ENCODE measurements around the gene RARB. TPM values are rescaled to one million over a fixed set of nuclear protein-coding genes. Genes with fewer than 3 reads are reported as not detected.
A peak's percentile ranks its signal among the peaks of the same experiment; 100 is the strongest.

Gene RARB
- total RNA-seq, 4 donors from 2014 or later: 13.1 to 45.8 (median 25.3) TPM

- 17 to 20% methylated on average over 3 to 4 of the region's 4 CpGs for WGBS, 2 donors (ENCODE audit: low coverage in 1 of 2)
Measured at GRCh38 chr3:25508901-25509300, 80.8 kb downstream of the RARB start.

GRCh38 chr3:25510797-25511196, 82.7 kb downstream of the RARB start:
- Histone ChIP-seq H3K9me3 (no peaks in the 10 kb centered on the region), H3K36me3 (no peaks in the 10 kb centered on the region), H3K4me3 (no peak overlapping the region), H3K4me1 (peaks cover 14 to 70% (median 28%) of the 10 kb centered on the region in 3 donors), H3K27me3 (no peaks in the 10 kb centered on the region), H3K27ac (peak overlapping the region in 2 of 4 donors; percentile 72 to 91)
- no peak for ATAC-seq
- TF ChIP-seq CTCF (IDR thresholded peaks at IDR 0.05) (no peak), POLR2A (IDR thresholded peaks at IDR 0.05) (no peak), POLR2AphosphoS5 (IDR thresholded peaks at IDR 0.05) (no peak)
- WGBS, 2 donors (ENCODE audit: low coverage in 1 of 2): 93% methylated on average over 2 of the region's 2 CpGs; no CpG with 5 or more reads in 1 of the 2 donors

More at GRCh38 chr3:25508901-25509300, 80.8 kb downstream of the RARB start:
- peak overlapping the region; percentile 72 to 91 (median 84) for H3K27ac ChIP-seq
- H3K36me3 ChIP-seq: no peaks in the 10 kb centered on the region
- no peak overlapping the region for H3K4me3 ChIP-seq
- TF ChIP-seq POLR2AphosphoS5 (IDR thresholded peaks at IDR 0.05) (peak; percentile 60), CTCF (IDR thresholded peaks at IDR 0.05) (no peak)
- peaks cover 7 to 58% (median 26%) of the 10 kb centered on the region in 3 donors for H3K4me1 ChIP-seq
- ATAC-seq: peak; percentile 87
- no peaks in the 10 kb centered on the region for H3K9me3 ChIP-seq
- H3K27me3 ChIP-seq: no peaks in the 10 kb centered on the region

- 95 to 97% methylated on average over 9 of the region's 10 CpGs for WGBS, 2 donors (ENCODE audit: low coverage in 1 of 2)
Measured at GRCh38 chr3:25511972-25512721, 84.1 kb downstream of the RARB start.

GRCh38 chr3:25513642-25514266, 85.7 kb downstream of the RARB start:
- Histone ChIP-seq H3K4me1 (peaks cover 9 to 53% (median 17%) of the 10 kb centered on the region in 3 donors), H3K9me3 (no peaks in the 10 kb centered on the region), H3K27ac (peak overlapping the region in 3 of 4 donors; percentile 45 to 91 (median 54)), H3K36me3 (no peaks in the 10 kb centered on the region), H3K4me3 (no peak overlapping the region), H3K27me3 (no peaks in the 10 kb centered on the region)
- no peak for ATAC-seq
- no peak for TF ChIP-seq CTCF (IDR thresholded peaks at IDR 0.05)
- WGBS, 2 donors (ENCODE audit: low coverage in 1 of 2): 25 to 47% methylated on average over 3 of the region's 3 CpGs

More at GRCh38 chr3:25511972-25512721, 84.1 kb downstream of the RARB start:
- H3K27ac ChIP-seq: peak overlapping the region in 2 of 4 donors; percentile 0 to 91
- no peaks in the 10 kb centered on the region for H3K27me3 ChIP-seq
- no peak for ATAC-seq
- H3K9me3 ChIP-seq: no peaks in the 10 kb centered on the region
- TF ChIP-seq EP300 (IDR thresholded peaks at IDR 0.05) (no peak), CTCF (IDR thresholded peaks at IDR 0.05) (no peak), POLR2AphosphoS5 (IDR thresholded peaks at IDR 0.05) (no peak), POLR2A (IDR thresholded peaks at IDR 0.05) (no peak)
- H3K36me3 ChIP-seq: no peaks in the 10 kb centered on the region
- no peak overlapping the region for H3K4me3 ChIP-seq
- H3K4me1 ChIP-seq: peaks cover 14 to 69% (median 28%) of the 10 kb centered on the region in 3 donors

- Histone ChIP-seq H3K9me3 (no peaks in the 10 kb centered on the region), H3K27me3 (no peaks in the 10 kb centered on the region), H3K4me1 (peaks cover 4 to 39% (median 7%) of the 10 kb centered on the region in 3 donors), H3K4me3 (no peak overlapping the region), H3K36me3 (no peaks in the 10 kb centered on the region), H3K27ac (peak overlapping the region in 1 of 4 donors; percentile 91)
- no peak for ATAC-seq
- TF ChIP-seq POLR2AphosphoS5 (IDR thresholded peaks at IDR 0.05) (no peak), POLR2A (IDR thresholded peaks at IDR 0.05) (no peak), CTCF (IDR thresholded peaks at IDR 0.05) (no peak), EP300 (IDR thresholded peaks at IDR 0.05) (no peak)
Measured at GRCh38 chr3:25515171-25515570, 87.1 kb downstream of the RARB start.
